ENCODE measurements around the gene CITED4. TPM values are rescaled to one million over a fixed set of nuclear protein-coding genes. Genes with fewer than 3 reads are reported as not detected.

Gene CITED4
- total RNA-seq, 1 donor from 2014 or later, result 4.7 TPM

DNA sequence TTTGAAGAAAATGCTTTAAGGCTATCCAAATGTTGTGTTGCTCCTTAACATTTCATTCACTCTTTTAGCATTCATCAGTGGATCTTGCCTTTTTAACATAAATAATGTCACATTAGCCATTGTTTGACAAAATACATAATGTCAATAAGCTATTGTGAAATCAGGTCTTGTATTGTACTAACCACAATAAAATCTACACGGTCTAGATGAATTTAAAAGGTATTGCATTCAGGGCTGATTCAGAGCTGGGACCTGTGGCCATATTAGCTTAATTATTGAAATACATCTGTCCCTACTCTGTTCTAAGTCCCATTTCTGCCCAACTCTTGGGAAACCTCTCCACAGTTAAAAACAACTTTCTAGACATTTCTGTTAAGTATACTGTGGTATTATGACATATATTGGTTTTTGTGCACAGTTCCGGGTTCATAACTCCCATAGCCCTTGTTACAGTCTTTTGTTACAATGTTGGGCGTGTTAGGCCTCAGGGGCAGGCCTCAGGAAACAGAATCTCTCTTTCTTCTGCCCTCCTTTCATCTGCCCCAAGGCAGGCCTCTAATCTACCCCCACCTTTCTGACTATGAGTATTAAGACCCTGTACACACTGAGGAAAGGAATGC lies 44.7 kb upstream of the CITED4 start:
- no peaks in the 10 kb centered on the region for H3K27me3 ChIP-seq (ENCODE audit: control insufficient read depth, insufficient read depth, low read length)
- no peak for TF ChIP-seq CTCF (IDR thresholded peaks at IDR 0.05; ENCODE audit: insufficient read depth, low read length, severe bottlenecking)
- H3K36me3 ChIP-seq (ENCODE audit: control insufficient read depth, insufficient read depth, low read length), result no peaks in the 10 kb centered on the region
- FAIRE-seq (no peak), DNase-seq (ENCODE audit: low read depth) (peak; percentile 29)
- H3K4me3 ChIP-seq (ENCODE audit: low read depth, low read length), result no peak overlapping the region

DNA sequence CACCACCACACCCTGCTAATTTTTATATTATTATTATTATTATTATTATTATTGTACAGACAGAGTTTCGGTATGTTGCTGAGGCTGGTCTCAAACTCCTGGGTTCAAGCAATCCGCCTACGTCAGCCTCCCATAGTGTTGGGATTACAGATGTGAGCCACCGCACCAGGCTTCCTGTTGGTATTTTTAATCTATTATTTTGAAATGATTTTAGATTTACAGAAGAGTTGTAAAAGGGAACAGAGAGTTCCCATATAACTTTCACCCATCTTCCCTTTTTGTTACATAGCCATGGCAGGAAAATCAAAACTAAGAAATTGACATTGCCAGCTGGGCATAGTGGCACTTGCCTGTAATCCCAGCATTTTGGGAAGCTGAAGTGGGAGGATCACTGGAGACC lies 42.9 kb upstream of the CITED4 start:
- Histone ChIP-seq H3K4me3 (ENCODE audit: low read depth, low read length) (no peak overlapping the region), H3K36me3 (ENCODE audit: control insufficient read depth, insufficient read depth, low read length) (no peaks in the 10 kb centered on the region), H3K27me3 (ENCODE audit: control insufficient read depth, insufficient read depth, low read length) (no peaks in the 10 kb centered on the region)
- TF ChIP-seq CTCF (IDR thresholded peaks at IDR 0.05; ENCODE audit: insufficient read depth, low read length, severe bottlenecking), result no peak
- no peak for FAIRE-seq
- DNase-seq (ENCODE audit: low read depth), result no peak

GRCh38 chr1:40903106-40903505 lies 40.9 kb upstream of the CITED4 start:
- Histone ChIP-seq H3K27me3 (ENCODE audit: control insufficient read depth, insufficient read depth, low read length) (no peaks in the 10 kb centered on the region), H3K4me3 (ENCODE audit: low read depth, low read length) (no peak overlapping the region), H3K36me3 (ENCODE audit: control insufficient read depth, insufficient read depth, low read length) (no peaks in the 10 kb centered on the region)
- FAIRE-seq, result no peak
- DNase-seq (ENCODE audit: low read depth), result no peak
- no peak for TF ChIP-seq CTCF (IDR thresholded peaks at IDR 0.05; ENCODE audit: insufficient read depth, low read length, severe bottlenecking)

DNA sequence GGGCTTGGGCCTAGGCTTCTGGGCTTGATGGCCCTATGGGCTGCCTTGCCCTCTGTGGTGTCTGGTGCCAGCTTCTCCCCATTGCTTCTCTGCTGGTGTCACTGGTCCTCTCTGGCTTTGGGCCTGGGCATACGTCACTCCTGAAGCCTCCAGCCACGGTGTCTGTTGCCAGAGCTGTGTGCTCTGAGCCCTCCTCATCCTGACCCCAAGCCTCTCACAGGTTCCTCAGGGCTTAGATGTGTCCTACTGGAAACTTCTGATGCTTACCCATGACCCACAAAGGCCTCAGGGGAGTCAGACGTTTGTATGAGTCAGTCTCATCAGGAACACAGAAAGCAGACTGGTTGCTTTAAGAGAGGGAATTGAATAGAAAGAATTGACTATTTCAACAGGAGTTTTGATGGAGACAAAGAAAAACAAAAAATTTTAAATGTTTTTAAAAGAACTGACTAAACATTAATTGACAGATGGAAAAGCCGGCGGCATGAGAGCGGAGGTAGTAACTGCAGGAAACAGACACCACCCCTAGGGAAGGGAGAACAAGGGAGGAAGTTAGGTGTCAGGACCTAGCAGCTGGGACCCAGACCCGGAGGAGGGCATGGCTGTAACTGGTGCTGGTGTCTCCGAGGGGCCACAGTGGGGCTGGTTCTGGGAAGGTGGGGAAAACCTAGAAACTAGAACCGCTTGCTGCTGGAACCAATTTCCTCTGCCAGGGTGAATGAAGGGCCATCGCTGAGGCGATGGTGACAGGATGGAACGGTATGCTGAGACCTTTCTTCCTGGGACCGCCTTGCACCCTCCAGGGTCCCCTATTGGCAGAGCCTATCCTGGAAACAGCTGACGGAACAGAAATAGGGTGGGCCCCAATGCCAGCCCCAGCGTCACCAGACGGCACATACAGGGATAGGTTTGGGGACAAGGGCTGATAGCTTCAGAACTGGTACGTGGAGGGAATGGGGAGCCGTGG lies 40.0 kb upstream of the CITED4 start:
- H3K4me3 ChIP-seq (ENCODE audit: low read depth, low read length), result no peak overlapping the region
- TF ChIP-seq CTCF (IDR thresholded peaks at IDR 0.05; ENCODE audit: insufficient read depth, low read length, severe bottlenecking), result no peak
- FAIRE-seq (no peak), DNase-seq (ENCODE audit: low read depth) (peak; percentile 88)
- no peaks in the 10 kb centered on the region for H3K36me3 ChIP-seq (ENCODE audit: control insufficient read depth, insufficient read depth, low read length)
- no peaks in the 10 kb centered on the region for H3K27me3 ChIP-seq (ENCODE audit: control insufficient read depth, insufficient read depth, low read length)

DNA sequence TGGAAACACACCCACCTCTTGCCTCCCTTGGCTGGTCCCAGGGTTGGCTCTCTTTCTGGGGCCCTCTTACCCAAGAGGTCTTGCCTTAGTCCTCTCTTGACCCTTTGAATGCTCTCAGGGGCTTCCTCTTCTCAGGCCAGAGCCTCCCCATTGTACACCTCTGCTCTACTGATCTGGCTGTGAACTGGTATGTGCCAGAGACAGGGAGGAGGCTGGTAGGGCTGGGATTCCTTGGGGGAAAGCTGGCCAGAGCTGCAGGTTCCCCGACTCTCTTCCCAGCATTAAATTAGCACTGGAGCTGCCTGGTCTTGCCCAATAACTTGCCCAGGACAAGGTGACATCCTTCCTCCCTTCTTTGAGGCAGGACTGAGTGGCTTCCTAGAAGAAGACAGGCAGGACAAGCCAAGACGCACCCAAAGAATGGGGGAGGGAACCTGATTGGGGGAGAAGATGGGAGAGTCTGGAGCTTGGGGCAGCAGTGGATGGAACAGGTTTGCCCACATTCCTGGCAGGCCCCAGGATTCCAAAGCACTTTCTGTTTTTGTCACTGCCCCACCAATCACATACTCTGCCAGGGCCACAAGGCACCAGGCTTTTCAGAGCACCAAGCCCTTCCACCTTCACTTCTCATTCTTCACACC lies 37.2 kb upstream of the CITED4 start:
- no peak for TF ChIP-seq CTCF (IDR thresholded peaks at IDR 0.05; ENCODE audit: insufficient read depth, low read length, severe bottlenecking)
- H3K27me3 ChIP-seq (ENCODE audit: control insufficient read depth, insufficient read depth, low read length), result no peaks in the 10 kb centered on the region
- DNase-seq (ENCODE audit: low read depth), result peak; percentile 91
- peak; percentile 81 for FAIRE-seq
- no peaks in the 10 kb centered on the region for H3K36me3 ChIP-seq (ENCODE audit: control insufficient read depth, insufficient read depth, low read length)
- H3K4me3 ChIP-seq (ENCODE audit: low read depth, low read length), result no peak overlapping the region

All from bronchial epithelial cell (primary cell).